Trophoblast cell (in vitro differentiated cells and primary cell): ENCODE measurements around the gene HHATL.

Source experiments
- DNase-seq, 2 donors: peaks; one replicate each; pipeline ENCODE4 v3.0.0-alpha.2; 2016
- H2AFZ ChIP-seq: 2 replicates; pipeline ENCODE4 v1.6.1; 2013; ENCODE audit warnings: low read length, moderate library complexity, mild to moderate bottlenecking; ENCODE audit not compliant: insufficient read depth, poor library complexity
- H2AK5ac ChIP-seq: 2 replicates; pipeline ENCODE4 v1.6.1; 2013; ENCODE audit warnings: mild to moderate bottlenecking, low read length
- H2BK120ac ChIP-seq: 2 replicates; pipeline ENCODE4 v1.6.1; 2013; ENCODE audit warnings: low read length, mild to moderate bottlenecking, moderate library complexity; ENCODE audit not compliant: insufficient read depth, poor library complexity
- H2BK12ac ChIP-seq: 2 replicates; pipeline ENCODE4 v1.6.1; 2013; ENCODE audit warnings: mild to moderate bottlenecking, low read length, moderate library complexity
- H2BK5ac ChIP-seq: 2 replicates; pipeline ENCODE4 v1.6.1; 2013; ENCODE audit warnings: low read length, low read depth, moderate library complexity, mild to moderate bottlenecking; ENCODE audit not compliant: poor library complexity
- H3K14ac ChIP-seq: 2 replicates; pipeline ENCODE4 v1.6.1; 2013; ENCODE audit warnings: mild to moderate bottlenecking, low read length
- H3K18ac ChIP-seq: 2 replicates; pipeline ENCODE4 v1.6.1; 2013; ENCODE audit warnings: mild to moderate bottlenecking, low read length
- H3K23ac ChIP-seq: 2 replicates; pipeline ENCODE4 v1.6.1; 2013; ENCODE audit warnings: low read length
- H3K27ac ChIP-seq: 2 replicates; pipeline ENCODE4 v1.5.1; 2013; ENCODE audit warnings: low read depth, mild to moderate bottlenecking, inconsistent platforms, low read length, moderate library complexity
- H3K27me3 ChIP-seq: 2 replicates; pipeline ENCODE4 v1.6.1; 2013; ENCODE audit warnings: inconsistent platforms, mild to moderate bottlenecking, low read length, moderate library complexity; ENCODE audit not compliant: insufficient read depth
- H3K36me3 ChIP-seq, 2 experiments: 1 replicate in 1 of 2; 2 replicates in 1 of 2; pipeline ENCODE4 v1.6.1; 2013; ENCODE audit warnings: low read length in 2 of 2, mild to moderate bottlenecking in 2 of 2, moderate library complexity in 1 of 2; ENCODE audit not compliant: insufficient read depth in 2 of 2, control insufficient read depth in 1 of 2
- H3K4ac ChIP-seq: 2 replicates; pipeline ENCODE4 v1.6.1; 2013; ENCODE audit warnings: low read depth, mild to moderate bottlenecking, low read length, moderate library complexity
- H3K4me1 ChIP-seq, 2 experiments: 1 replicate in 1 of 2; 2 replicates in 1 of 2; pipeline ENCODE4 v1.6.1; 2013; ENCODE audit warnings: low read length in 2 of 2, mild to moderate bottlenecking in 2 of 2, moderate library complexity in 1 of 2; ENCODE audit not compliant: insufficient read depth in 2 of 2, control insufficient read depth in 1 of 2
- H3K4me2 ChIP-seq: 2 replicates; pipeline ENCODE4 v1.6.1; 2013; ENCODE audit warnings: inconsistent platforms, mild to moderate bottlenecking, low read length, moderate library complexity
- H3K4me3 ChIP-seq: 2 replicates; pipeline ENCODE4 v1.5.1; 2013; ENCODE audit warnings: mild to moderate bottlenecking, low read depth, low read length, inconsistent platforms
- H3K79me1 ChIP-seq: one replicate; pipeline ENCODE4 v1.6.1; 2013; ENCODE audit warnings: low read length
- H3K79me2 ChIP-seq: 2 replicates; pipeline ENCODE4 v1.6.1; 2013; ENCODE audit warnings: low read length, mild to moderate bottlenecking; ENCODE audit not compliant: control insufficient read depth, insufficient read depth, poor library complexity
- H3K9ac ChIP-seq: 2 replicates; pipeline ENCODE4 v1.6.1; 2013; ENCODE audit warnings: mild to moderate bottlenecking, low read length
- H3K9me3 ChIP-seq: 2 replicates; pipeline ENCODE4 v1.6.1; 2013; ENCODE audit warnings: low read depth, mild to moderate bottlenecking, control low read depth, inconsistent platforms, low read length; ENCODE audit not compliant: insufficient read depth
- H4K12ac ChIP-seq: 2 replicates; pipeline ENCODE4 v1.6.1; 2013; ENCODE audit warnings: low read depth, mild to moderate bottlenecking, low read length, moderate library complexity
- H4K8ac ChIP-seq: 2 replicates; pipeline ENCODE4 v1.6.1; 2013; ENCODE audit warnings: low read depth, mild to moderate bottlenecking, low read length, moderate library complexity
- H4K91ac ChIP-seq: one replicate; pipeline ENCODE4 v1.6.1; 2013; ENCODE audit warnings: low read depth, mild to moderate bottlenecking, low read length, moderate library complexity
- WGBS: extraction: QIAGEN DNeasy Blood & Tissue Kit; methylation state at CpG from one replicate; pipeline ENCODE4 v1.1.7; 2013; ENCODE audit warnings: missing lambda C conversion rate; ENCODE audit not compliant: insufficient read length, insufficient coverage; ENCODE audit errors: extremely low coverage; 5-methylcytosine and 5-hydroxymethylcytosine counted together

The HHATL gene

GRCh38 chr3:42668413-42668760, 34.2 kb downstream of the HHATL start:
- no CpG with 5 or more reads among the region's 2 CpGs for WGBS
- H3K4me3 ChIP-seq, result no peak overlapping the region
- no peak overlapping the region for H3K27ac ChIP-seq
- no peaks in the 10 kb centered on the region for H3K79me1 ChIP-seq
- no peak overlapping the region for H3K9ac ChIP-seq
- no peak overlapping the region for H2BK120ac ChIP-seq
- H4K8ac ChIP-seq, result no peak overlapping the region
- H3K4me1 ChIP-seq, result no peaks in the 10 kb centered on the region
- DNase-seq, result no peak
- H3K79me2 ChIP-seq, result no peaks in the 10 kb centered on the region
- peaks cover 0 to 3% of the 10 kb centered on the region in 2 experiments for H3K36me3 ChIP-seq
- H3K14ac ChIP-seq, result no peak overlapping the region
- no peak overlapping the region for H2BK12ac ChIP-seq
- H3K4ac ChIP-seq, result no peak overlapping the region
- H2AFZ ChIP-seq, result no peak overlapping the region
- H2BK5ac ChIP-seq, result no peak overlapping the region
- peaks cover 4% of the 10 kb centered on the region for H3K9me3 ChIP-seq
- no peak overlapping the region for H4K12ac ChIP-seq
- H3K18ac ChIP-seq, result no peak overlapping the region
- no peaks in the 10 kb centered on the region for H3K27me3 ChIP-seq
- no peak overlapping the region for H4K91ac ChIP-seq
- H2AK5ac ChIP-seq, result no peak overlapping the region
- H3K23ac ChIP-seq, result no peak overlapping the region
- H3K4me2 ChIP-seq, result no peak overlapping the region

GRCh38 chr3:42667523-42668412, 34.8 kb downstream of the HHATL start:
- Histone ChIP-seq H3K9me3 (peaks cover 4% of the 10 kb centered on the region), H4K12ac (no peak overlapping the region), H3K18ac (no peak overlapping the region), H3K27ac (no peak overlapping the region), H3K4me2 (no peak overlapping the region), H2BK5ac (no peak overlapping the region), H3K14ac (no peak overlapping the region), H2BK12ac (no peak overlapping the region), H3K27me3 (no peaks in the 10 kb centered on the region), H3K23ac (no peak overlapping the region), H2AFZ (no peak overlapping the region), H3K4me3 (no peak overlapping the region), H3K4ac (no peak overlapping the region), H4K91ac (no peak overlapping the region), H4K8ac (no peak overlapping the region), H3K36me3 (peaks cover 0 to 3% of the 10 kb centered on the region in 2 experiments), H3K4me1 (no peaks in the 10 kb centered on the region), H3K79me1 (no peaks in the 10 kb centered on the region), H2AK5ac (no peak overlapping the region), H2BK120ac (no peak overlapping the region), H3K9ac (no peak overlapping the region), H3K79me2 (no peaks in the 10 kb centered on the region)
- WGBS, result no CpG with 5 or more reads among the region's 8 CpGs
- DNase-seq, result no peak

- H3K23ac ChIP-seq, result no peak overlapping the region
- H4K91ac ChIP-seq, result no peak overlapping the region
- no peak overlapping the region for H3K4ac ChIP-seq
- H2BK5ac ChIP-seq, result no peak overlapping the region
- H3K79me2 ChIP-seq, result no peaks in the 10 kb centered on the region
- no peaks in the 10 kb centered on the region for H3K27me3 ChIP-seq
- no peaks in the 10 kb centered on the region for H3K4me1 ChIP-seq
- no peak overlapping the region for H2AK5ac ChIP-seq
- peaks cover 0 to 3% of the 10 kb centered on the region in 2 experiments for H3K36me3 ChIP-seq
- no CpG with 5 or more reads among the region's 7 CpGs for WGBS
- no peak overlapping the region for H3K9ac ChIP-seq
- no peak for DNase-seq
- no peak overlapping the region for H4K12ac ChIP-seq
- no peak overlapping the region for H3K18ac ChIP-seq
- H3K14ac ChIP-seq, result no peak overlapping the region
- no peak overlapping the region for H2AFZ ChIP-seq
- no peaks in the 10 kb centered on the region for H3K79me1 ChIP-seq
- no peak overlapping the region for H3K4me3 ChIP-seq
- H3K27ac ChIP-seq, result no peak overlapping the region
- no peak overlapping the region for H4K8ac ChIP-seq
- no peak overlapping the region for H3K4me2 ChIP-seq
- peaks cover 4% of the 10 kb centered on the region for H3K9me3 ChIP-seq
- no peak overlapping the region for H2BK12ac ChIP-seq
- H2BK120ac ChIP-seq, result no peak overlapping the region
Observed at GRCh38 chr3:42667096-42667522, 35.5 kb downstream of the HHATL start.

- H3K4me1 ChIP-seq, result no peaks in the 10 kb centered on the region
- peaks cover 0 to 4% of the 10 kb centered on the region in 2 experiments for H3K36me3 ChIP-seq
Observed at GRCh38 chr3:42666577-42666998, 36.0 kb downstream of the HHATL start.

More at GRCh38 chr3:42666577-42666998, 36.0 kb downstream of the HHATL start:
- H3K79me2 ChIP-seq, result no peaks in the 10 kb centered on the region
- H3K23ac ChIP-seq, result no peak overlapping the region
- no peak overlapping the region for H4K12ac ChIP-seq
- H3K79me1 ChIP-seq, result no peaks in the 10 kb centered on the region
- H3K4me3 ChIP-seq, result no peak overlapping the region
- no peak overlapping the region for H3K18ac ChIP-seq
- peaks cover 4% of the 10 kb centered on the region for H3K9me3 ChIP-seq
- no peak overlapping the region for H3K27ac ChIP-seq
- H4K8ac ChIP-seq, result no peak overlapping the region
- H2BK12ac ChIP-seq, result no peak overlapping the region
- no peaks in the 10 kb centered on the region for H3K27me3 ChIP-seq
- H3K4me2 ChIP-seq, result no peak overlapping the region
- no peak overlapping the region for H2AFZ ChIP-seq
- no peak overlapping the region for H2BK5ac ChIP-seq
- H3K9ac ChIP-seq, result no peak overlapping the region
- no peak overlapping the region for H3K14ac ChIP-seq
- H2AK5ac ChIP-seq, result no peak overlapping the region
- H3K4ac ChIP-seq, result no peak overlapping the region
- no peak overlapping the region for H2BK120ac ChIP-seq
- no peak for DNase-seq
- WGBS, result no CpG with 5 or more reads among the region's 4 CpGs
- H4K91ac ChIP-seq, result no peak overlapping the region
